Trophoblast cell (in vitro differentiated cells and primary cell): ENCODE measurements around the gene POU3F3.
A peak's percentile ranks its signal among the peaks of the same experiment; 100 is the strongest.

Source experiments
- DNase-seq, 2 donors: peaks; one replicate each; pipeline ENCODE4 v3.0.0-alpha.2; 2016
- H2AFZ ChIP-seq: 2 replicates; pipeline ENCODE4 v1.6.1; 2013; ENCODE audit warnings: low read length, moderate library complexity, mild to moderate bottlenecking; ENCODE audit not compliant: insufficient read depth, poor library complexity
- H2AK5ac ChIP-seq: 2 replicates; pipeline ENCODE4 v1.6.1; 2013; ENCODE audit warnings: mild to moderate bottlenecking, low read length
- H2BK120ac ChIP-seq: 2 replicates; pipeline ENCODE4 v1.6.1; 2013; ENCODE audit warnings: low read length, mild to moderate bottlenecking, moderate library complexity; ENCODE audit not compliant: insufficient read depth, poor library complexity
- H2BK12ac ChIP-seq: 2 replicates; pipeline ENCODE4 v1.6.1; 2013; ENCODE audit warnings: mild to moderate bottlenecking, low read length, moderate library complexity
- H2BK5ac ChIP-seq: 2 replicates; pipeline ENCODE4 v1.6.1; 2013; ENCODE audit warnings: low read length, low read depth, moderate library complexity, mild to moderate bottlenecking; ENCODE audit not compliant: poor library complexity
- H3K14ac ChIP-seq: 2 replicates; pipeline ENCODE4 v1.6.1; 2013; ENCODE audit warnings: mild to moderate bottlenecking, low read length
- H3K18ac ChIP-seq: 2 replicates; pipeline ENCODE4 v1.6.1; 2013; ENCODE audit warnings: mild to moderate bottlenecking, low read length
- H3K23ac ChIP-seq: 2 replicates; pipeline ENCODE4 v1.6.1; 2013; ENCODE audit warnings: low read length
- H3K27ac ChIP-seq: 2 replicates; pipeline ENCODE4 v1.5.1; 2013; ENCODE audit warnings: low read depth, mild to moderate bottlenecking, inconsistent platforms, low read length, moderate library complexity
- H3K27me3 ChIP-seq: 2 replicates; pipeline ENCODE4 v1.6.1; 2013; ENCODE audit warnings: inconsistent platforms, mild to moderate bottlenecking, low read length, moderate library complexity; ENCODE audit not compliant: insufficient read depth
- H3K36me3 ChIP-seq, 2 experiments: 1 replicate in 1 of 2; 2 replicates in 1 of 2; pipeline ENCODE4 v1.6.1; 2013; ENCODE audit warnings: low read length in 2 of 2, mild to moderate bottlenecking in 2 of 2, moderate library complexity in 1 of 2; ENCODE audit not compliant: insufficient read depth in 2 of 2, control insufficient read depth in 1 of 2
- H3K4ac ChIP-seq: 2 replicates; pipeline ENCODE4 v1.6.1; 2013; ENCODE audit warnings: low read depth, mild to moderate bottlenecking, low read length, moderate library complexity
- H3K4me1 ChIP-seq, 2 experiments: 1 replicate in 1 of 2; 2 replicates in 1 of 2; pipeline ENCODE4 v1.6.1; 2013; ENCODE audit warnings: low read length in 2 of 2, mild to moderate bottlenecking in 2 of 2, moderate library complexity in 1 of 2; ENCODE audit not compliant: insufficient read depth in 2 of 2, control insufficient read depth in 1 of 2
- H3K4me2 ChIP-seq: 2 replicates; pipeline ENCODE4 v1.6.1; 2013; ENCODE audit warnings: inconsistent platforms, mild to moderate bottlenecking, low read length, moderate library complexity
- H3K4me3 ChIP-seq: 2 replicates; pipeline ENCODE4 v1.5.1; 2013; ENCODE audit warnings: mild to moderate bottlenecking, low read depth, low read length, inconsistent platforms
- H3K79me1 ChIP-seq: one replicate; pipeline ENCODE4 v1.6.1; 2013; ENCODE audit warnings: low read length
- H3K79me2 ChIP-seq: 2 replicates; pipeline ENCODE4 v1.6.1; 2013; ENCODE audit warnings: low read length, mild to moderate bottlenecking; ENCODE audit not compliant: control insufficient read depth, insufficient read depth, poor library complexity
- H3K9ac ChIP-seq: 2 replicates; pipeline ENCODE4 v1.6.1; 2013; ENCODE audit warnings: mild to moderate bottlenecking, low read length
- H3K9me3 ChIP-seq: 2 replicates; pipeline ENCODE4 v1.6.1; 2013; ENCODE audit warnings: low read depth, mild to moderate bottlenecking, control low read depth, inconsistent platforms, low read length; ENCODE audit not compliant: insufficient read depth
- H4K12ac ChIP-seq: 2 replicates; pipeline ENCODE4 v1.6.1; 2013; ENCODE audit warnings: low read depth, mild to moderate bottlenecking, low read length, moderate library complexity
- H4K8ac ChIP-seq: 2 replicates; pipeline ENCODE4 v1.6.1; 2013; ENCODE audit warnings: low read depth, mild to moderate bottlenecking, low read length, moderate library complexity
- H4K91ac ChIP-seq: one replicate; pipeline ENCODE4 v1.6.1; 2013; ENCODE audit warnings: low read depth, mild to moderate bottlenecking, low read length, moderate library complexity
- WGBS: extraction: QIAGEN DNeasy Blood & Tissue Kit; methylation state at CpG from one replicate; pipeline ENCODE4 v1.1.7; 2013; ENCODE audit warnings: missing lambda C conversion rate; ENCODE audit not compliant: insufficient read length, insufficient coverage; ENCODE audit errors: extremely low coverage; 5-methylcytosine and 5-hydroxymethylcytosine counted together

Gene POU3F3

DNA sequence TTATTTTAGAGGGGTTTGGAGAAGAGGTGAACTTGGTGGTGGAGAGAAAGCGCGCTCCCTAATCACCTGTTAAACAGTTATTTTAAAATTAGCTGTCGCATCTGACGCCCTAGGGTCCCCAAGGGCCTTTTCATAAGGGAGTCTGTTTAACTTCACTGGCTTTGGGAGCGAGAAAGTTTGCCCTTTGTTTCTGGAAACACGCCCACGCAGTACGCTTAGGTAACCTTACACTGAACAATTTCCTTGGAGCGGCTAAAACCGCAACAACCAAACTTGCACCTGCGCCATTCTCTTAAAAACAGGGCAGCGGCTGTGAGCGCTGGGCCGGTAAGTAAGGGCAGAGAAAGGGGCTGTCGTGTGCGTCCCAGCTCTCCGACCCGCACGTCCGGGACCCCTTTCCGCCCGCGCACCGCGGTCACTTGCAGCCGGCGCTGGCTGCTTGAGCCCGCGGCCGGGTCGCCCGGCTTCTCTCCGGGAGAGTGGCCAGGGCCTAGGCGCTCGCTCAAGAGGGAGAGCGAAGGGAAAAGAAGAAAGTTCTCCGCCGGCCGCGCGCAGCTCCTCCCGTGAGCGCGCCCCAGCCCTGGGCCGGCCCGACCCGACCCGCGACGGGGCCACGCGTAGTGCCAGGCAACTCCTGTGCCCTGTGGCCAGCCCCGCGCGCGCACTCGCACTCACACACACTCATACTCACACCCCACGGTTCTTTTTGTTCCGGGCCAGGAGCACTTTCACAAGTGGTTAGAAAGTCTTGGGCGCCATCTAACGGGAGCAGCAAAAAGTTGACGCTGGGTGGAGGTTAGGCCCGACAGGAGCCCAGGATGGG, 19.2 kb downstream of the POU3F3 start:
- Histone ChIP-seq H4K91ac (no peak overlapping the region), H3K23ac (no peak overlapping the region), H2BK5ac (no peak overlapping the region), H3K14ac (no peak overlapping the region), H4K12ac (no peak overlapping the region), H3K27me3 (peaks cover 52% of the 10 kb centered on the region), H2BK120ac (no peak overlapping the region), H4K8ac (no peak overlapping the region), H3K9ac (no peak overlapping the region), H3K79me2 (no peaks in the 10 kb centered on the region), H3K27ac (no peak overlapping the region), H3K4me2 (peak overlapping the region; percentile 95), H2AFZ (no peak overlapping the region), H3K36me3 (no peaks in the 10 kb centered on the region), H3K9me3 (peaks cover 9% of the 10 kb centered on the region), H2AK5ac (no peak overlapping the region), H3K4ac (no peak overlapping the region), H3K4me3 (peak overlapping the region; percentile 87), H3K18ac (no peak overlapping the region), H2BK12ac (no peak overlapping the region), H3K4me1 (peaks cover 4 to 11% of the 10 kb centered on the region in 2 experiments), H3K79me1 (no peaks in the 10 kb centered on the region)
- no CpG with 5 or more reads among the region's 63 CpGs for WGBS
- peak; percentile 11 to 69 for DNase-seq

DNA sequence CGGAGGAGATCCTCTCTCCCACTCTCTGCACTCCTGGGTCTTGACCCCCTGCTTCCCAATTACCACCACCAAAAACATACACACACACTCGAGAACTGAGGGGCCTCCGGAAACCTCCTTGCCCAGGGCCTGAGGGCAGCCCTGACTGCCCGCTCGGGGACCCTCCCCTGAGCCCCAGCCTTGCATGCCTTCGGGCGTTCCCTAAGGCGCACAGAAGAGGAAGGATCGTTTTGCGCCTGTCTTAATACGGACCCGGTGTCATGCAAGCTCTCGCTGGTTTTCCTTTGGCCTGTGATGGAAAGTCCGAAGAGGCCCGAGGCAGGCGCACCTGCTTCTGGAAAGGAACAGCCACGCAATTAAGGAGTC, 19.8 kb downstream of the POU3F3 start:
- no peaks in the 10 kb centered on the region for H3K36me3 ChIP-seq
- H4K12ac ChIP-seq, result no peak overlapping the region

DNA sequence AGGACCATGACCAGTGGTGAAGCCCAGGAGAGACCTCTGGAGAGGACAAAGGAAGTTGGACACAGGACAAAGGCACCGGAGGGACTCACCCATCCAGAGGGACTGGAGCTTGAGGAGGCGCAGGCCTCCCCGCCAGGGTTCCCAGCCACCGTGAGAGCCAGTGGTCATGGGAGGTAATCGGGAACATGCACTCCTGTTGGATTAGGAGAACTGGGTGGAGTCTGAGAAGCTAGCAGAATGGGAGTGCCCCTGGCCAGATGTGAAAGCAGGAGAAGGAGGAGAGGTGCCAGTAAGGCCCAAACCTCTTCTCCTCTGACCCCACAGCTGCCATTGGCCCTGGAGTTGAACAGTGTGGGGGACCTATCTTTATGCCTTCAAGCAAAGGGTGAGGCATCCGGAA, 20.3 kb downstream of the POU3F3 start:
- H3K4me2 ChIP-seq, result no peak overlapping the region
- H4K8ac ChIP-seq, result no peak overlapping the region
- no peak overlapping the region for H2AFZ ChIP-seq
- peaks cover 4% of the 10 kb centered on the region for H3K9me3 ChIP-seq
- H3K14ac ChIP-seq, result no peak overlapping the region
- no peak overlapping the region for H3K4me3 ChIP-seq
- no peak overlapping the region for H4K12ac ChIP-seq
- no peak overlapping the region for H2BK5ac ChIP-seq
- H3K9ac ChIP-seq, result no peak overlapping the region
- H3K79me1 ChIP-seq, result no peaks in the 10 kb centered on the region
- no peak overlapping the region for H2AK5ac ChIP-seq
- no peak overlapping the region for H2BK12ac ChIP-seq
- peaks cover 42% of the 10 kb centered on the region for H3K27me3 ChIP-seq
- H2BK120ac ChIP-seq, result no peak overlapping the region
- no CpG with 5 or more reads among the region's 6 CpGs for WGBS
- H3K27ac ChIP-seq, result no peak overlapping the region
- no peaks in the 10 kb centered on the region for H3K79me2 ChIP-seq
- no peak overlapping the region for H3K18ac ChIP-seq
- no peaks in the 10 kb centered on the region for H3K36me3 ChIP-seq
- H4K91ac ChIP-seq, result no peak overlapping the region
- H3K23ac ChIP-seq, result no peak overlapping the region
- H3K4ac ChIP-seq, result no peak overlapping the region
- H3K4me1 ChIP-seq, result peaks cover 4 to 11% of the 10 kb centered on the region in 2 experiments
- no peak for DNase-seq

More for the DNA sequence above, 19.8 kb downstream of the POU3F3 start:
- H4K8ac ChIP-seq, result no peak overlapping the region
- H2AK5ac ChIP-seq, result no peak overlapping the region
- no peak overlapping the region for H3K23ac ChIP-seq
- no peak overlapping the region for H4K91ac ChIP-seq
- H2BK5ac ChIP-seq, result no peak overlapping the region
- peaks cover 4 to 11% of the 10 kb centered on the region in 2 experiments for H3K4me1 ChIP-seq
- no peak overlapping the region for H3K14ac ChIP-seq
- peaks cover 4% of the 10 kb centered on the region for H3K9me3 ChIP-seq
- H3K27ac ChIP-seq, result no peak overlapping the region
- H3K4me3 ChIP-seq, result no peak overlapping the region
- no peak for DNase-seq
- no peak overlapping the region for H2BK12ac ChIP-seq
- peaks cover 46% of the 10 kb centered on the region for H3K27me3 ChIP-seq
- no peak overlapping the region for H3K18ac ChIP-seq
- H3K4me2 ChIP-seq, result peak overlapping the region; percentile 95
- H3K79me2 ChIP-seq, result no peaks in the 10 kb centered on the region
- H3K9ac ChIP-seq, result no peak overlapping the region
- no peak overlapping the region for H3K4ac ChIP-seq
- H2AFZ ChIP-seq, result no peak overlapping the region
- no CpG with 5 or more reads among the region's 17 CpGs for WGBS
- H2BK120ac ChIP-seq, result no peak overlapping the region
- no peaks in the 10 kb centered on the region for H3K79me1 ChIP-seq

DNA sequence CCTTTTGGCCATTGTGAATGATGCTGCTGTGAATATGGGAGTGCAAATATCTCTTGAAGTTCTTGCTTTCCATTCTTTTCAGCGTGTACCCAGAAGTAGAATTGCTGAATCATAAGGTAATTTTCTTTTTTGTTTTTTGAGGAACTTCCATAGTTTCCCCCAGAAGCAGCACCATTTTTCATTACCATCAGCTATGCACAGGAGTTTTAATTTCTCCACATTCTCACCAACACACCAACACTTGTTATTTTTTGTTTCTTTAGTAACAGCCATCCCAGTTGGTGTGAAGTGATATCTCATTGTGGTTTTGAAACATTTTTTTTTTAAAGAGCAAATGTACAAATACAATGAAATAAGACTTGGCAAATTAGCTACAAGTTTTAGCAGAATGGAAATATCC, 21.3 kb downstream of the POU3F3 start:
- no peak for DNase-seq
- Histone ChIP-seq H3K27me3 (peaks cover 33% of the 10 kb centered on the region), H3K4me2 (no peak overlapping the region), H4K91ac (no peak overlapping the region), H3K4me3 (no peak overlapping the region), H3K79me2 (no peaks in the 10 kb centered on the region), H2BK5ac (no peak overlapping the region), H2AK5ac (no peak overlapping the region), H3K4ac (no peak overlapping the region), H2BK12ac (no peak overlapping the region), H4K8ac (no peak overlapping the region), H3K36me3 (no peaks in the 10 kb centered on the region), H3K79me1 (no peaks in the 10 kb centered on the region), H2AFZ (no peak overlapping the region), H3K9ac (no peak overlapping the region), H3K4me1 (peaks cover 4 to 11% of the 10 kb centered on the region in 2 experiments), H3K18ac (no peak overlapping the region), H3K23ac (no peak overlapping the region), H3K14ac (no peak overlapping the region), H2BK120ac (no peak overlapping the region), H4K12ac (no peak overlapping the region), H3K9me3 (peaks cover 4% of the 10 kb centered on the region), H3K27ac (no peak overlapping the region)
- no CpG with 5 or more reads among the region's 1 CpG for WGBS
